ENCODE results near the gene SLC7A9. TPM values are rescaled to one million over a fixed set of nuclear protein-coding genes. Genes with fewer than 3 reads are reported as not detected.
"Not testable (repeated sequence)": the region's sequence is repeated elsewhere in the genome, so short reads cannot be mapped to it uniquely, and the experiment has no call there.

SLC7A9 gene
- total RNA-seq, 1 experiment from 2014 or later: not detected

DNA sequence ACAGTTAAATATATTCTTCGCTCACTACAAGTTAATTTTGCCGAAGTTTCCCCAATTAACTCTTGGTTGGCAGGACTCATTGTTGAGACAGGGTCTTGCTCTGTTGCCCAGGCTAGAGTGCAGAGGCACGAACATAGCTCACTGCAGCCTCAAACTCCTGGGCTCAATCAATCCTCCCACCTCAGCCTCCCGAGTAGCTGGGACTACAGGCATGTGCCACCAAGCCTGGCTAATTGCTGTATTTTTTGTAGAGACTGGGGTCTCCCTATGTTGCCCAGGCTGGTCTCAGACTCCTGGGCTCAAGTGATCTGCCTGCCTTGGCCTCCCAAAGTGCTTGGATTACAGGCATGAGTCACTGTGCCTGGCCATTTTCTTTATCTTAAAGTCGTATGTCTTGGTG is 15.7 kb upstream of the SLC7A9 start:
- not testable (repeated sequence) for DNase-seq (ENCODE audit: low spot score)

DNA sequence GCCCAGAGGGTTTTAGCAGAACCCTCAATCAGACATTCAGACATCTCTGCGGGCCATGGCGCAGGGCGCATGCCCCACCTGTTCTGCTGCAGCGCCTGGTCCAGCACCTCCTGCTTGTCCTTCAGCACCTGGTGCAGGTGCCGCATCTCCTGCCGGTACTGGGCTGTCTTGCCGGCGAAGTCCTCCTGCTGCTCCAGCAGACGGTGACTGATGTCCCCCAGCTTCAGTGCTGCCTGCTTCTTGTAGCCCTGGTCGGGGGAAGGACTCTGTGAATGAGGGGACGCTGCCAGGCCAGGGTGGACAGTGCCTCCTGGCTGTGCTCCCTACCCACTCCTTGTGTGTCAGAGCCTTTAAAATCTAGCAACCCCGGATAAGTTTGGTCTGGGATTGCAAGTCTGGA is 12.2 kb upstream of the SLC7A9 start:
- no peak for DNase-seq (ENCODE audit: low spot score)

DNA sequence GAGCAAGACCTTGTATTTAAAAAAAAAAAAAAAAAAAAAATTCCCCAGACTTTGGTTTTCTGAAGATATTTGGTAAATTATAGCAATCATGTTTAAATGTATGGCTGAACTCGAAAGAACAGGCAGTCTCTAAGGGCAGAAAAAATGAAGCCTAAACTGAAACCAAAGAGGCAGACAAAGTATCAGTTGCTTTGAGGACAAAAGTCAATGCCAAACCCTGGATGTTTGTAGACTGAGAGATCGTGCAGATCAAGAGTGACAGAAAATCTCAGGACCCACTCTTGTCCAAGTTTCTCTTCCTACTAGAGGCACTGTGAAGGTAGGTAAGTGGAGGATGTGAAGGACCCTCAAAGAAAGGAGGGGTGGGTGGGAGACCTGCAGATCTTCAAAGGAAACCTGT is 11.1 kb upstream of the SLC7A9 start:
- no peak for DNase-seq (ENCODE audit: low spot score)

DNA sequence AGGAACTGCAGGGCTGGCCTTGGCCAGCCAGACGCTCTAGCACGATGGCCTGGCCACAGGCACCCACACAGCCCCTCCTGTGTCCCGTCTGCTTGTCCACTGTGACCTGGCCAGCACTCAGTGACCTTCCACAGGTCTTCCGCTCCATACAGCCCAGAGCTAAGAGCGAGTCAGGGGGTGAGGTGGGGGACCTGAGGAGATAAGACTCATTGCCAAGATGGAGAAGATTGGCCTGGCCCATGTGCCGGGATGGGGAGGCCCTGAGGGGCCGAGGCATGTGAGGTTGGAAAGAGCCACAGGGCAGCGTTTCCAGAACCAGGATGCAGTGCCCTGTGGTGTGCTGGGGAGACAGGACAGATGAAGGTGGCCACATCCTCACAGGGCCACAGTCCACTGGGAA is 10.2 kb upstream of the SLC7A9 start:
- DNase-seq (ENCODE audit: low spot score): no peak

DNA sequence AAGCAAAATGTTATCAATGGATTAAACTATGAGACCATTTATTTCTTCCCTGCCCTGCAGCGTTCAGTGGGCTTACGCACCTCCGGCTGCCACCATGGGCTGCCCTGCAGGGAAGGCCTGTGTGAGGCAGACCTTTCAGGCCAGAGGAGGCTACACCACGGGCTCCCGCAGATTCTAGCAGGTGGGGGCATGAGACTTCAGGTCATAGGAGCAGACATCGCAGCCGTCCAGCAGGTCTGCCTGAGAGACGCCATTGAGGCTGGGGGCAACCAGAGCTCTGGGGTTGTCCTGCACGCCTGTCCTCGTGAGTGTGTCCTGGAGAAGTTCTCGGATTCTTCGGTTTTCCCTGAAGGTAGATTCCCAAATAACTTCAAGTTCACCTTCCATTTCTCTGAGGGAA is 9.4 kb upstream of the SLC7A9 start:
- DNase-seq (ENCODE audit: low spot score): no peak

DNA sequence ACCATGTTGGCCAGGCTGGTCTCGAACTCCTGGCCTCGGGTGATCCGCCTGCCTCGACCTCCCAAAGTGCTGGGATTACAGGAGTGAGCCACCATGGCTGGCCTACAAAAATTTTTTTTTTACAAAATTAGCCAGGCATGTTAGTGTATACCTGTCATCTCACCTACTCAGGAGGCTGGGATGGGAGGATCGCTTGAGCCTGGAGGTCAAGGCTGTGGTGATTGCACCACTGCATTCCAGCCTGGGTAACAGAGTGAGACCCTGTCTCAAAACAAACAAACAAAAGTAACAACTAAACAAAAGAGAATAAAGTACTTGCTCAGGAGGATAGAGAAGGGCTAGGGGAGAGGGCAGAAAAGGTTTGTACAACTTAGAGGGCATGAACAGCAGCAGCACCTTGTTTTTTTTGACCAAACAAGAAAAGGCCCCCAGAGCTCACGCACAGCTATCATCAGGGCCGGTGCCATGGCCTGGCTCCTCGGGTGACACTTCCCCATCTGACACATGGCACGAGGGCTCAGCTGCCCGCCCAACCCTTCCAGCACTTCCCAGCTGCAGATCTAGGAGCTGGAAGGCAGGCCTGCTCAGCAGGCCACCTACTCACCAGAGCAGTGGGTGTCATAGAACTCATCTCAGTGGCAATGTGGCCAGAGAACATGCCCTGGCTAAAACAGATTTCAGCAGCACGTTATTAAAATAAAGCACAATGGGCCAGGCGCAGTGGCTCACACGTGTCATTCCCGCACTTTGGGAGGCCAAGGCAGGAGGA is 8.6 kb upstream of the SLC7A9 start:
- DNase-seq (ENCODE audit: low spot score): no peak

- DNase-seq (ENCODE audit: low spot score): no peak
Measured at GRCh38 chr19:32877323-32877912, 7.9 kb upstream of the SLC7A9 start.

DNA sequence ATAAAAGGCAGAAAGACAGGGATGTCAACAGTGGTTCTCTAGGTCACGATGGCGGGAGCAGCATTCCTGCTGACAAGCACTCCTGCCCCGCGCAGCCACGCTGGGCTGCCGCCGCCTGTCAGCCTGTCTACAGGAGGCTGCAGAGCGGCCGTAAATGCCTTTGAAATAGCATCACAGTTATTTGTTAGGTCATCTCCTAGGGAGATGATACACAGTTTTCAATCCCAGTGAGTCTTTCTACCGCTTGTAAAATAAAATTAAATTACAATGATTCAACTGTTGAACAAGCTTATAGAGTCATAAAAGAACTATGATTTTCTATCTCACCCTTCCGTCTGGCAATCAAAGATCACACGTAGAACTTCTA is 7.3 kb upstream of the SLC7A9 start:
- DNase-seq (ENCODE audit: low spot score): no peak

GRCh38 chr19:32876236-32876918 is 6.8 kb upstream of the SLC7A9 start:
- DNase-seq (ENCODE audit: low spot score): no peak

- DNase-seq (ENCODE audit: low spot score): no peak
Measured at GRCh38 chr19:32875428-32875827, 5.9 kb upstream of the SLC7A9 start.

GRCh38 chr19:32874605-32875004 is 5.0 kb upstream of the SLC7A9 start:
- DNase-seq (ENCODE audit: low spot score): no peak

DNA sequence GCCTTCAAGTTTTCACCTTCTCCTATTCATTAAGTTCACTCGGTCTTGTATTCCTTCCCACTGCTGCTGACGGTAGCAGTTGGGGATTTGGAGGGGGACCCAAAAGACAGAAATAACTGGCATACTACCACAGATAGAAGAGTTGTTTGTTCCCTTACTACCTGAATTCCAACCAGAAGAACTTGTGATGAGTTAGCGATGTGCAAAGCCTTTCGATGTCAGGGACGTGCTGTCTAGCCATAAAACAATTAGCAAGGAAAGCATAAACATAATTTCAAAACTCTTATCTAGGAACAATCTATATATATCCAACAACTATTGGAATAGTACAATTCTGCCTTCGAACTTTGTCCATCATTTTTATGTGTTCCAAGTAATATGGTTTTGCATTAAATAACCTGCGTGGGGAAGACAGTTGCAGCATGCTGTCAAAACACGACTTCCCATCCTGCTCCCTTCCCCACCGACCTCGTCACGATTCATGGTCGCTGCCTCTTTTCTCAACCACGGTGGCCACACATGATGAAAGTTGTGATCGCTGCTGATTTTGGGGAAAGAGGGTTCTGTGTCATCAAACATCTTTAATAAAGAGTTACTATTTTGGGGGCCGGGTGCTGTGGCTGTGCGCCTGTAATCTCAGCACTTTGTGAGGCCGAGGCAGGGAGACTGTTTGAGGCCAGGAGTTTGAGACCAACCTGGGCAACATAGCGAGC is 3.8 kb upstream of the SLC7A9 start:
- DNase-seq (ENCODE audit: low spot score): no peak

GRCh38 chr19:32872391-32872790 is 2.8 kb upstream of the SLC7A9 start:
- no peak for DNase-seq (ENCODE audit: low spot score)

DNA sequence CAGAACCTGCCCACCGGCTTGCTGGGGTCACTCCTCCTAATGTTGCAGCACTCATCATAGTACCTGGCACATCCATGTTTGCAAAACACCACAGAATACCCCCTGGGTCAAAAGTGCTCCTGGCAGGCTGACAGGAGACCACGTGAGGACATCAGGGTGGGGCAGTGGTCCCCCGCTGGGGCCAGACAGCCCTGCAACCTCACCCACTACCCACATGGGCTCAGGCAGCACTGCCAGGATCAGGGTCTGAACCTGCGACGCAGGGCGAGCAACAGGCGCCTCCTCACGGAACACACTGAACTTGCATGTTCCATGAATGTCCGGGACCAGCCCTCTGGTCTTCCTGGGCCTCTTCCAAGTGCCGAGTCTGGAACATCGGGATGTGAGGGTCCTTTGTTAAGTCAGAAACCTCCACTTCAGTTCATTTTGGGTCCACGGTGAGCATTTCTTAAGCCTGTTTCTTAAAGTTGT is 1.4 kb upstream of the SLC7A9 start:
- no peak for DNase-seq (ENCODE audit: low spot score)

DNA sequence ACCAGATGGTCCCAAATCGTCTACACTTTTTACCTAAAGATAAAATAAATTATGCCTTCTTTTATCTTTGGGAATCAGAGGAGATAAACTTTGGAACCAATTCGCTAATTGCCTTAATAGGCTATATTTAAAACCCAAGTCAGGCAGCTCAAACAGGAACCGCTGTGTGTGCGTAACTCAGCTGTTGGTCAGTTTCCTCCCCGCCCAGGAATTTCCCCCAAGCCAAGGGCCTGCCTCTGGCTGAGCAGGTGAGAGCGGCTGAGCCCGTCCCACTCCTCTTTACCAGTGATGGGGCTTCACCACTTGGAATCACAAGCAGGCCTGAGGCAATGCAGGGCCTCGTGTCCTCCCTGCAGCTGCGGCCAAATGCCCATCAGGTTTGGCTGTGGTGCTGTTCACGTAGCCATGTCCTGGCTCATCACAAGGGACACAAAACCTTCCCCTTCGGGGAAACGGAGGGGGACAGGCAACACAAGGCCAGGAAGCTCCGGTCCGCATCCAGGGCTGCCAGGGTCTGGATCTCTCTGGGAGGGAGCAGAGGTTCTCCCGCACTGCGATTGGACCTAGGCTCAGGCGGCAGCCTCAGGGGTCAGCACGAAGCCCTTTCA is 503 bp upstream of the SLC7A9 start:
- no peak for DNase-seq (ENCODE audit: low spot score)

GRCh38 chr19:32868206-32868950 is 1.2 kb downstream of the SLC7A9 start:
- DNase-seq (ENCODE audit: low spot score): no peak

GRCh38 chr19:32867436-32867835 is 2.1 kb downstream of the SLC7A9 start:
- DNase-seq (ENCODE audit: low spot score): not testable (repeated sequence)

- no peak for DNase-seq (ENCODE audit: low spot score)
Measured at GRCh38 chr19:32866564-32867265, 2.9 kb downstream of the SLC7A9 start.

DNA sequence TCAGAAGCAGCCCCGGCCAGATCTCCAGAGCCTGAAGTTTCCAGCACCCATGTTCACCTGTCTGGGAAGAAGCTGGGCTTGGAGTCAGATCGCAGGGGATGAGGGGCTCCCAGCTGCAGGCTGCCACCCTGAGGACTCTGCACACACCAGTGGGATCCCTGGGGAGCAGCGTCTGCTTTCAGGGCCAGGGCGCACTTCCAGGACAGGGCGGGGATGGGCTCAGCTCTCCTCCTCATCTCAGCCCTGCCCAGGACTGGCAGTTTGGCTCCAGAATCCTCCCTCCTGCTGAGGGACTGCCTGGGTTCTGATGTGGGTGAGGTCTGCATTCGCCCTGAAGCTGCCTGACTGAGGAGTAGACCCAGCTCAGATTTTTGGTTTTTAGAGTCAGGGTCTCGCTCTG is 3.5 kb downstream of the SLC7A9 start:
- no peak for DNase-seq (ENCODE audit: low spot score)

DNA sequence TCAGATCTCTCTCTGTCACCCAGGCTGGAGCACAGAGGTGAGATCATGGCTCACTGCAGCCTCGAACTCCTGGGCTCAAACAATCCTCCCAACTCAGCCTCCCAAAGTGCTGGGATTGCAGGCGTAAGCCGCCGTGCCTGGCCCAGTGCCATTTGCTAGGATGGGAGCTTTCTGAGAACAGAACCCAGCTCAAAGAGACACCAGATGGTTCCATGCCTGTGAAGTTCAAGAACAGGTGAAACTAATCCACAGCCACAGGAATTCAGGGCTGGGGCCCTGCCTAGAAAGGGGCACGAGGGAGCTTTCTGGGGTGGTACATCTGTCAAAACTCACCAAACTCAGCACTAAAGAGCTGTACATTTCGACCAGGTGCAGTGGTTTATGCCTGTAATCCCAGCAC is 4.2 kb downstream of the SLC7A9 start:
- DNase-seq (ENCODE audit: low spot score): no peak

Data from H4 (cell line).